Left renal cortex interstitium (tissue), 4 donors: ENCODE data around the gene IFNLR1. TPM values are rescaled to one million over a fixed set of nuclear protein-coding genes. Genes with fewer than 3 reads are reported as not detected.
"Not testable (repeated sequence)": the region's sequence is repeated elsewhere in the genome, so short reads cannot be mapped to it uniquely, and the experiment has no call there.

Experiments
- DNase-seq, 4 donors: peaks; one replicate each; pipeline ENCODE4 v3.0.0-alpha.2; 2013; ENCODE audit warnings: low read depth in 4 of 4, low spot score in 2 of 4, missing footprints in 1 of 4
- polyA plus RNA-seq, 4 donors: library from polyadenylated mRNA; unstranded; fragments of 120-200 nt; gene quantifications; one replicate each; pipeline ENCODE4 v1.2.1, GENCODE V29; 2013; ENCODE audit not compliant: insufficient read length in 4 of 4

Gene IFNLR1
- 1 to 10 TPM; 3.9 to 6.9 (median 5.2) TPM for polyA plus RNA-seq

DNA sequence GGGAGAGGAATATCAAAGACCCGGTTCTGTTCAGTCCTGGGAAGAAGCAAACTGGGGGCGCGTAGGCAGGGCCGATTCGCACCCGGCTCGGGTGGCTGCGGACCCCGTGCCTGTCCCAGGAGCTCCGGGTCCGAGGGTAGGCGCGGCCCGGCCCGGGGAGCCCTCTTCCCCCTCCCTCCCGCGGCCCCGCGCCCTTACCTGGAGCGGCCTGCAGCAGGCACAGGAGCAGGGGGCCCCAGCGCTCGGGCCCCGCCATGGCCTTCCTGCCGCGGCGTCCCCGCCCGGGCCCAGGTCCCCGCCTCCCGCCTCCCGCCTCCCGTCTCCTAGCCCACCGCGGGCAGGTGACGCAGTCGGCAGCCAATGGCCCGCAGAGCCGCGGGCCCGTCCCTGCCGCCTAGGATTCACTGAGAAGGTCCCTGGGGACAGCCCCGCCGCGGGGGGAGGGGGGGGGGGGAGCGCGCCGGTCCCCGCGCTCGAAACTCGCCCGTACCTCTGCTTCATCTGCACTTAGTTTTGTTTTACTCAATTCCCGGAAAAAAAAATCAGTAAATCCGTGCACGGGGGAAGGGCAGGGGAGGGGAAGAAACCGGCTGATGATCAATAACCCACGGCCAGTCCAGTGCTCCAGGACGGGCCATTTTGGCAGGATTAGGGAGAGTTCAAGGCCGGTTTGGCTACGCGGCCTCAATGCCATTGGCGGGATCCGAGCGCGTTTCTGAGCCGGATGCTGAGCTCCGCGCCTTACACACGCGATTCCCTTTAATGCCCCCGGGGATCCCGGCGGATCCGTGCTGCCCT is at the start of gene IFNLR1:
Gene IFNLR1, minus strand, starts transcription at position 297 of the 798 bp plus-strand sequence. Its CDS starts 41 bp downstream, at position 256.
- DNase-seq, result peak in 3 of 4 donors; percentile 41 to 56 (median 52)

DNA sequence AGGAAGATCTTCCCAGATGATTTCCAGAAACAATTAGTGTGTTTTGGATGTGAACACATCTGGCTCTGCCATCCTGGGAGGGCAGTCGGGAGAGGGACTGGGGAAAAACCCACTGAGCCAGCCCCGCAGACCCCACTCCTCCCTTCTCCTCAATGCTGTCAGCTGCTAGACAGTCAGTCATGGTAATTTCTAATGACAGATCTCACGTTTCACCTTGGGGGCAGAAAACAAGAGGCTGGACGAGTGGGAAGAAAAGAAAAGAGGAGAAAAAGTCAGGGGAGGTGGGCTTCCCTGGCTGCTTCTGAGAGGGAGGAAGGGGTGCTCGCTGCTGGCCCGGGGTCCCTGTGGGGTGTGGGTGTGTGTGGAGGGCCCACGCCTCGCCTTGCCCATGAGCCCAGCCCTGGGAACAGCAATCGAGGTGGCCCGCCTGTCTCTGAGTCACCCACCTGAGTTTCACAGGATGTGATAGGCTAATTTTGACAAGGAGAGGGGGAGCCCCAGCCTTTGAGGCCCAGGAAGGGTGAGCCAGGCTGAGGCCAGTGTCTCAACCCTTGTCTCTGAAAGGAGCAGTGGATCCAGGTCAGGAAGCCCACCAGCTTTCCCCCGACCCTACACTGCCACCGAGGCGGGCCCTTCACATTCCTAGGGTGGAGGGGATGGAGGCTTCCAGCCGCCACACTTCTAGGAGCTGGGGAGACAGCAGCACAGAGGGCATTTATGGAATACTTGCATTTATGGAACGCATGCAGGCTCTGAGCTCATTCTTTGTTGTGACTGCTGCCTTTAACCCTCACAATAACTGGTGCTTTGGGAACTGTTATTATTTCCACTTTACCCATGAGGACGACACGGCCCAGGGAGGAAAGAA is 49.1 kb upstream of the IFNLR1 start:
- DNase-seq, result no peak

DNA sequence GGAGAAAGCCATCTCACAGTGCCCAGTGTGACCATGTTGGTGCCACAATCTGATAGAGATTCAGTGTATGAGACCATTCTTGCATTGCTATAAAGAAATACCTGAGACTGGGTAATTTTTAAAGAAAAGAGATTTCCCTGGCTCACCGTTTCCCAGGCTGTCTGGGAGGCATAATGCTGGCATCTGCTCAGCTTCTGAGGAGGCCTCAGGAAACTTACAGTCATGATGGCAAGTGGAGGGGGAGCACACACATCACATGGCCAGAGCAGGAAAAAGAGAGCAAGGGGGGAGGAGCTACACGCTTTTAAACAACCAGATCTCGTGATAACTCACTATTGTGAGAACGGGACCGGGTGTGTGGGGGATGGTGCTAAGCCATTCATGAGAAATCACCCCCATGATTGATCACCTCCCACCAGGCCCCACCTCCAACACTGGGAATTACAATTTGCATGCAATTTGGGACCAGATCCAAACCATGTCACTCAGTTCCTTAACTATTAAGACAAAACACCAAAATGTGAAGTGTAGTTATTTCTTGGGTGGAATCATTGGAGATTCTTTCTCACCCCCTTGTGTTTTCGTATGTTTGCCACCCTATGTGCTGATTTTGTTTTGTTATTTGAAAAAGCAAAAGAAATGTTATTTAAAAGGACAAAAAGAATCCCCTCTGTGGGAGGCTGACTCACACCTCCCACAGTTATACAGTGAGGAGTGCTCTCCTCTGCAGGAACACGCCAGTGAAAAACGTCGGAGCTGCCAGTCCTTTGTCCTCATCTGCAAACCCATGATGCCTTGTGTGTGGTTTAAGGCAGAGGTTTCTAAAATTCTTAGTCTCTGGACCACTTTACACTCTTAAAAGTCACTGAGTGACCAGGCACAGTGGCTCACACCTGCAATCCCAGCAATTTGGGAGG is 46.9 kb upstream of the IFNLR1 start:
- DNase-seq, result no peak

DNA sequence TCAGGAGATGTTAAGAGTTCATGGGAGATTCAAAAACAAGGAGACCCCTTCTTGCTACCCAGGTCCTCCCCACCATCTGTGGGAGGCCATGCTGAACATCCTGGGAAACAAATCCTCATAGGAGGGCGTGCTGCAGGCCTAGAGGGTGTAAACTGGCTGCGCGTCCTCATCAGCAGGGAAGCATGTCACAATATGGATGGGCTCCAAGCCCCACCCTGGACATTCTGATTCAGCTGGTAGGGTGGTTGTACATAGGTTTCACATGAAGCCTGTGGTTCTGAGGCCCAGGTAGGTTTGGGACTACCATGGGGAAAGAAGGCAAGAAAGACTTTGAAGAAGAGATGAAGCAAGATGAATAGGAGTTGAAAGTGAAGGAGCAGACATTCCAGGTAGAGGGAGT is 44.6 kb upstream of the IFNLR1 start:
- no peak for DNase-seq

DNA sequence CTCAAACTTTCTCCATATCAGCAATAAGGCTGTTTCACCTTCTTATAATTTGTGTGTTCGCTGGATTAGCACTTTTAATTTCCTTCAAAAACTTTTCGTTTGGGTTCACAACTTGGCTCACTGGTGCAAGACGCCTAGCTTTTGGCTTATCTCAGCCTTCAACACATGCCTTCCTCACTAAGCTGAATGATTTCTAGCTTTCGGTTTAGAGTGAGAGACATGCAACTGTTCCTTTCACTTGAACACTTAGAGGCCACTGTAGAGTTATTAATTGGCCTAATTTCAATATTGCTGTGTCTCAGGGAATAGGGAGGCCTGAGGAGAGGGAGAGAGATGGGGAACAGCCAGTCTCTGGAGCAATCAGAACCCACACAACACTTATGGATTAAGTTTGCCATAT is 41.2 kb upstream of the IFNLR1 start:
- DNase-seq, result no peak

DNA sequence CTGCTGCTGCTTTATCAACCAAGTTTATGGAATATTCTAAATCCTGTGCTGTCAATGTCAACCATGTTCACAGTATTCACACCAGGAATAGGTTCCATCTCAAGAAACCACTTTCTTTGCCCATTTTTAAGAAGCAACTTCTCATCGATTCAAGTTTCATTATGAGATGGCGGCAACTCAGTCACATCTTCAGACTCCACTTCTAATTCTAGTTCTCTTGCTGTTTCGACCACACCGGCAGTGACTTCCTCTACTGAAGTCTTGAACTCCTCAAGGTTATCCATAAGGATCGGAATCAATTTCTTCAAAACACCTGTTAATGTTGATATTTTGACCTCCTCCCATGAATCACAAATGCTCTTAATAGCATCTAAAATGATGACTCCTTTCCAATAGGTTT is 39.7 kb upstream of the IFNLR1 start:
- no peak for DNase-seq

DNA sequence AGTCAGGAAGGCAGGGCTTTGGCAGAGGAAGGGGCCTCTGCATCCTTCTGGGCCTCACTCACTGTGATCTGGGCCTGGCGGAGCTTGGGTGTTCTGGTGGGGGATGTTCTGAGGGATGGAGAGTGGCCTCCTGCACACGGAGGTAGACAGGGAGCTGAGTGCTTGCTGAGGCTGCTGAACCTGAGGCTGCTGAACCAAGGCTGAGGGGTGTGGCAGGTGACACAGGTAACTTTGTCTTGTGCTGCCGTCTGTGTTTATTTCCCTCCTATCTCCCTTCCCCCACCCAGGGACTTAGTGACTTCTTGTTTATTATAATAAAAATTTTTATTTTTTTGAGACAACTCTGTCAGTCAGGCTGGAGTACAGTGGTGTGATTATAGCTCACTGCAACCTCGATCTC is 37.7 kb upstream of the IFNLR1 start:
- no peak for DNase-seq

DNA sequence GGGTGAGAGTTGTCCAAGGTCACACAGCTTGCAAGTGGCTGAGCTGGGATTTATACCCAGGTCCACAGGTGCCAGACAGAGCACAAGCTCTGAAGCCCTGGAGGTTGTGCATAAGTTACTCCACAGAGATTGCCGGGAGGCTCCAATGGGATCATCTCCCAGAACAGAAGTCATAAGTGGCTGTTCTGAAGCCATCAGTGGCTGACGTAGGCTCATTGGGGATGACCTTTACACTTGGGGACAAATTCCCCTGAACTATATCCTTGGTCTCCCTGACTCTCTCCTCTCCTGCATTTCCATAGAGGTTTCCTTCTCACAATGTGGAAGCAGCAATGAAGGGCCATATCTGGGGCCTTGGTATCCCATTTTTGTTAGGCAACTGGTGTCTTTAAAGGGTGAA is 37.0 kb upstream of the IFNLR1 start:
- no peak for DNase-seq

DNA sequence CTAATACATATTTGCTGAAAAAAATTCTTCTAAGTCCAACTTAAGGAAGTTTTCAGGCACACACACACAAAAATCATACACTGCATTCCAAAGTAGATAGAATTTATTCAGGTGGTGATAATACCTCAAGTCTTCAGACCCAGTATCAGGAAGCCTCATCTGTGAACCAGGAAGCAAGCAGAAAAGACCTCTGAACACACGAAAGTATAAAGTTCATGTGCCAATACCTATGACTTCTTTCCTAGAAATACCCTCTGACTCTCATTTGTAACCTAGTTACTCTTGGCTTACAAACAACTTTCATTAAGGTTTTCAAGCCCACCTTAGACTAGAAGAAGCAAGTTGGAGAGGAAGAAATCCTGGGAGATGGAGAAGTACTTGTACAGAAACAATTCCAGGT is 35.7 kb upstream of the IFNLR1 start:
- DNase-seq, result no peak

DNA sequence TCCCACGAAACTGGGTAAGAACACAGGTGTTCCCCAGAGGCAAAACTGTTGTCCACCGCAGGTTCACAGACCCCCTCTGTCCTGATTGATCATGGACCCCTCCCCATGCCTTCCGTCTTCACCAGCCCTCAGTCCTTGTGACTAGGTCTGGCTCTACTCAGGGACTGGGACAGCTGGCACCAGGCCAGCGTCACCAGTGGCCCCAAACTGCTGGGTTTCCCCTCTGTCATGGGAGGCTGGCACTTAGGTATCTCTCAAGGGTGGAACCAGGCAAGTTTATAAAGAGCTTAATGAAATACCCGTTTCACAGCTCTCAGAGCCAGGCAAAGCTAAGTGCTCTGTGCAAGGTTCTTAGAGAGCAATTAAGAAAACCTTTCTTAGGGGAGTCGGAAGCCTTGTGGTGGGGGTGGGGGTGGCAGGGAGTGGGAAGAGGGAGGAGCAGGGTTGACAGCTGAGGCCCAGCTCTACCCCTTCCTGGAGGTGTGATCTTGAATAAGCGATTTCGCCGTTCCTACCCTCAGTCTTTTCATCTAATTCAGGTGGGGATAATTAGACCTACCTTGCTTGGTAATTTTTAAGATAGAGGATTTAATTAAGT is 35.0 kb upstream of the IFNLR1 start:
- no peak for DNase-seq

DNA sequence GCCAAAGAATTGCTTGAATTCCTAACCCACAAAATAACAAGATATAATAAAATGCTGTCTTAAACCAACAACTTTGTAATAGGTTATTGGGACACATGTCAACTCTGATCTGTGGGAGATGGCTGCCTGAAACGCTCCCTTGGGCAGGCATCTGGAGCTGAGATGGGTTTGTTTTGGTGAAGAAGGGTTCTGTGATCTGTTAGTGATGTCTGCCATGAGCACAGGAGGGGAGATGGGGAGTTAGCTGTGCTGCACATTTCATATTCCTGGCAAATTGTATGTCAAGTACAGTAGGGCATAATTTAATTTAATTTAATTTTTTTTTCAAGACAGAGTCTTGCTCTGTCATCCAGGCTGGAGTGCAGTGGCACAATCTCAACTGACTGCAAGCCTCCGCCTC is 34.2 kb upstream of the IFNLR1 start:
- DNase-seq, result no peak

DNA sequence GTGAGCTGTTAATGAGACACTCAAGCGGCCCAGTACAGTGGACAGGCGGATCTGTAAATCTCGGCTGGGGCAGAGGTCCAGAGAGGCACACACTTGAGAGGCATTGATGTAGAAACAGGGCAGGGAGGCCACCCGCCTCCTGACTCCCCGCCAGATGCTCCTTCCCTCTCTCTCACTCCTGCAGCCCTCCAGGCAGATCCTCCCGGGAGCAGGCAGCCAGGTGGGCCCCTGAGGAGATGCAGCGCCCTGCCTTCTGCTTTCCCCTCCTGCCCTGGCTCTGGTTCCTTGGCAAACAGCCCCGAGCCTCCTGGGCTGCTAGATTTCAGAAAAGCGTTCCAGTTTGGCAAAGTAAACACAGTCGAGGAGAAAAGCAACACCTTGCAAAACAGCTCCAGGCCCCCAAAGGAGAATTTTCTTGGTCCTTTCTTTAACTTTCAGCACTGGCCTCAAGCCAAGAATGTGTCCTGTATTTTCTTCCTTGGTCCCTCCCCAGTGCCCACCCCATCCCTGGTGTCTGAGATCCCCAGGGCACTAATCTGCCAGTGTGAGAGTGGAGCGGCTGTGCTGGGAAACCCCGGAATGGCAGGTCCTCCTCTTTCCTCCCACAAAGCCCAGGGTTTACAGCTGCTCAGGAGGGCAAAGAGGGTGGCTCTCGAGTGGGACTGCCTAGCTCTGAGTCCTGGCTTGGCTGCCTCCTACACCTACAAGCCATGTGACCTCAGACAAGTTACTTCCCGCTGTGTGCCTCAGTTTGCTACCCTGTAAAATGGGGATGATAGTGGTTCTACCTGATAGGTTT is 29.4 kb upstream of the IFNLR1 start:
- DNase-seq, result no peak

DNA sequence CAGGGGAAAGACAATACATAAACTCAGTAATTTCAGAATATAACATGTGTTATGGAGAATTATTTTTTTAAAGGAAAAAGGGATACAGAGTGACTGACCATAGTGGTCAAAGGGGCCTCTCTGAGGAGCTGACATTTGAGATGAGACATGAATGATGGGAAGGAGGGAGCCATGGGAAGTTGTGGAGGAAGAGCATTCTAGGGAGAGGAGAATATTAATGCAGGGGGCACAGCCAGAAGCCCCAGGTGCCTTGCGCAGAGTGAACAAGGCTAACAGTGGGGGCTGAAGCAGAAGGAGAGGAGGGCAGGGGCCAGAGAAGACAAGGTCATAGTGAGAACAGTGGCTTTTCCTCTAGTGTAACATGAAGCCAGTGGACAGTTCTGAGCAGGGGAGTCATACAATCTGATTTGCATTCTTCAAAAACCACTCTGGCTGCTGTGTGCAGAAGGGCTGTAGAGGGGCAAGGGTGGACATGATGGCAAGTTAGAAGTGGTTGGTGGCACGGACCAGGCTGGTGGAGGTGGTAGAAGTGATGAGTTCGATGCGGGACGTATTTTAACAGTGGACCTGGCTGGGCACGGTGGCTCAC is 28.2 kb upstream of the IFNLR1 start:
- DNase-seq, result no peak

DNA sequence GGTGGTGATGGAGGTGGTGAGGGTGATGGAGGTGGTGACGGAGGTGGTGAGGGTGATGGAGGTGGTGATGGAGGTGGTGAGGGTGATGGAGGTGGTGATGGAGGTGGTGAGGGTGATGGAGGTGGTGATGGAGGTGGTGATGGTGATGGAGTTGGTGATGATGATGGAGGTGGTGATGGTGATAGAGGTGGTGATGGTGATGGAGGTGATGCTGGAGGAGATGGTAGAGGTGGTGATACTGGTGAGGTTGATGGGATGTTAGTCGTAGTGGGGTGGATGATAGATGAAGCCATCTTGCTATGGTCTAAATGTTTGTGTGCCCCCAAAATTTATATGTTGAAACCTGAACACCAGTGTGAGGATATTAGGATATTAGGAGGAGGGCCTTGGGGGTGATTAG is 25.3 kb upstream of the IFNLR1 start:
- no peak for DNase-seq

DNA sequence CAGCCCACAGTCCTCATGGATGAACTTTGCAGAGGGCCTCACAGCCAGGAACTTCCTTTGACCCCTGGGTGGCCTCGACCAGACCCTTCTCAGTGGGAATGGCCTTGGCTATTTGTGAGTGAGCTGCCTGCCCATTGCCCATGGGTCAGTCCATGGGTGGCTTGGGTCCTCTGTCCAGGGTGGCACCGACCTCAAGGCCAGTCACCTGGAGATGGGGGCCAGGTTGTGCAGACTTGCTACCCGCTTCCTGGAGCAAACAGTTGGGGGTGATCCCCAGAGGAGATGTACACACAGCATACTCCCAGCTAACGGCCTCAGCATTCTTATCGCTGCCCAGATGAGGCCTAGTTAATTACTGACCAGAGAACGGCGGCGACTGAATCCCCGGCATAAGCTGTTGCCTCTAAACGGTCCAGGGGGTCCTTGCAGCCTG is 23.1 kb upstream of the IFNLR1 start:
- DNase-seq, result no peak

DNA sequence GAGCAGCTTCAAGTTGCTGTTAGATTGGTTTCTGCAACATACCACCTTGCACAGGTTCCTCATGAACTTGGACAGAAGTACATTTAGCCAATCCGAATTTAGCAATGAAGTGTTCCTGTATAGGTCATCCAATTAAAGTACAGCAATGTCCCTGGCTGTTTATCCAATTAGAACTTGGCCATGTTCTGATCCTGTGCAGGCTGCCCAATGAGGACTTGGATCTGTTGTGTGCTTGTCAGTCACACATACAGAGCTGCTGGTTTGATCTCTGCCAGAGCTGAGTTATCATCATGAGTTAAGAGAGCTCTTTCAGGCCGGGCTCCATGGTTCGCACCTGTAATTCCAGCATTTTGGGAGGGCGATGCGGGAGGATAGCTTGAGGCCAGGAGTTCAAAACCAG is 22.0 kb upstream of the IFNLR1 start:
- DNase-seq, result no peak

DNA sequence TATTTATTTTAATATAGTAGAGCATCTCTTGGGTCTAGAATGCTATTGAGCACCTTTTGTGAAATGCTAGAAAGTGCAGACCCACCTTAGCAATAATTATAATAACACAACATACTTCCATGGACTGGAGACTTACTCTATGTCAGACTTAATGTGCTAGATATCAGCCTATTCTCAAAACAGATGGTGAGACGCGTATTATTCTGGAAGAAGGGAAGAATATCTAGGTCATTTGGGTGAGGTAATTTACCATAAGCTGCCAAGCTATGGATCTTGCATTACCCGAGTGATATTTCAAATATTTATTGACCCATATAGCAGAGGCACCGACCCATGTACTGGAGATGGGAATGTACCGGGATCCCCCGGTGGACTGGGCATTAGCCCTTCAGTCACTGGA is 20.6 kb upstream of the IFNLR1 start:
- DNase-seq, result no peak

DNA sequence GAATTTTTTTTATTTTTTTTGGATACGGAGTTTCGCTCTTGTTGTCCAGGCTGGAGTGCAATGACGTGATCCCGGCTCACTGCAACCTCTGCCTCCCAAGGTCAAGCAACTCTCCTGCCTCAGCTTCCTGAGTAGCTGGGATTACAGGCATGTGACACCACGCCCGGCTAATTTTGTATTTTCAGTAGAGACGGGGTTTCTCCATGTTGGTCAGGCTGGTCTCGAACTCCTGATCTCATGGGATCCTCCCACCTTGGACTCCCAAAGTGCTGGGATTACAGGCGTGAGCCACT is 20.3 kb upstream of the IFNLR1 start:
- not testable (repeated sequence) for DNase-seq
